Adrenal gland (tissue), 5 donors: ENCODE data around the gene MRAP2.

Source experiments
- CTCF ChIP-seq, 6 experiments: fragments of 450-650 bp in 4 of 6; fragments of 200-600 bp in 2 of 6; sonication (generic) in 1 of 6; IDR thresholded peaks; 1 replicate in 5 of 6; 2 replicates in 1 of 6; pipeline versions ENCODE4 v1.5.1 to v1.8.0; 2016 to 2021; ENCODE audit warnings: antibody characterized with exemption in 6 of 6, mild to moderate bottlenecking in 2 of 6, moderate library complexity in 1 of 6
- POLR2A ChIP-seq, 2 donors: fragments of 450-650 bp; IDR thresholded peaks; one replicate each; pipeline ENCODE4 v1.6.1; 2017; ENCODE audit warnings: antibody characterized with exemption in 2 of 2, mild to moderate bottlenecking in 2 of 2, moderate library complexity in 1 of 2
- donor health status: DM: no; HTN: no; CAD: no.

- TF ChIP-seq CTCF (IDR thresholded peaks at IDR 0.05) (no peak), POLR2A (IDR thresholded peaks at IDR 0.05) (no peak)
These were observed 41.6 kb downstream of the MRAP2 start for GRCh38 chr6:84074988-84075781.
